HepG2 (cell line): ENCODE data around the gene C19orf44. TPM values are rescaled to one million over a fixed set of nuclear protein-coding genes. Genes with fewer than 3 reads are reported as not detected.
A peak's percentile ranks its signal among the peaks of the same experiment; 100 is the strongest.

Experiments
- ATF7-NPFF ChIP-seq: sonication (generic); formaldehyde crosslinking; IDR thresholded peaks from 2 replicates; pipeline ENCODE4 v1.8.1; 2023; ENCODE audit warnings: mild to moderate bottlenecking, low read depth, missing genetic modification reagents, moderate library complexity
- BRCA1 ChIP-seq: sonication (generic); formaldehyde crosslinking; IDR thresholded peaks from 2 replicates; pipeline ENCODE4 v1.4.0; 2020; ENCODE audit warnings: missing genetic modification reagents
- CBX5 ChIP-seq: sonication (generic); formaldehyde crosslinking; IDR thresholded peaks from 2 replicates; pipeline ENCODE4 v1.4.0; 2020; ENCODE audit warnings: missing genetic modification reagents, borderline replicate concordance
- ETV5 ChIP-seq: IDR thresholded peaks from 2 replicates; pipeline ENCODE4 v1.6.1; 2018; ENCODE audit warnings: missing biosample characterization, missing genetic modification reagents, inconsistent platforms, borderline replicate concordance
- FIP1L1 ChIP-seq: fragments of 200-400 bp; formaldehyde crosslinking; IDR thresholded peaks from 2 replicates; pipeline ENCODE4 v1.6.1; 2018; ENCODE audit warnings: low read depth, mild to moderate bottlenecking, low read length, moderate library complexity, borderline replicate concordance; ENCODE audit not compliant: insufficient read depth
- KDM4B ChIP-seq: sonication (generic); formaldehyde crosslinking; IDR thresholded peaks from 2 replicates; pipeline ENCODE4 v1.4.0; 2020; ENCODE audit warnings: missing genetic modification reagents
- KLF6 ChIP-seq: IDR thresholded peaks from 2 replicates; pipeline ENCODE4 v1.8.0; 2016; ENCODE audit warnings: missing biosample characterization, missing genetic modification reagents
- MBD4 ChIP-seq: IDR thresholded peaks from 2 replicates; pipeline ENCODE4 v1.6.1; 2012; ENCODE audit warnings: low read length, inconsistent platforms, borderline replicate concordance
- NFYB ChIP-seq: sonication (generic); formaldehyde crosslinking; IDR thresholded peaks from 2 replicates; pipeline ENCODE4 v1.4.0; 2020; ENCODE audit warnings: missing genetic modification reagents
- RARG ChIP-seq: sonication (generic); formaldehyde crosslinking; IDR thresholded peaks from 2 replicates; pipeline ENCODE4 v1.4.0; 2020; ENCODE audit warnings: low read depth, mild to moderate bottlenecking, missing genetic modification reagents
- SP1 ChIP-seq, 2 experiments: fragments of 450-650 bp in 1 of 2; sonication (generic) in 1 of 2; formaldehyde crosslinking in 1 of 2; IDR thresholded peaks; 2 replicates each; pipeline versions ENCODE4 v1.4.0 to v1.6.1; 2016 to 2020; ENCODE audit warnings: missing genetic modification reagents in 1 of 2
- SP2 ChIP-seq: sonication (generic); formaldehyde crosslinking; IDR thresholded peaks from 2 replicates; pipeline ENCODE4 v1.5.1; 2020; ENCODE audit warnings: mild to moderate bottlenecking, missing genetic modification reagents
- TOPORS ChIP-seq: sonication (generic); formaldehyde crosslinking; IDR thresholded peaks from 2 replicates; pipeline ENCODE4 v1.8.0; 2023; ENCODE audit warnings: mild to moderate bottlenecking, missing genetic modification reagents
- ZBTB7B ChIP-seq: sonication (generic); formaldehyde crosslinking; IDR thresholded peaks from 2 replicates; pipeline ENCODE4 v1.4.0; 2020; ENCODE audit warnings: missing genetic modification reagents
- ZIK1 ChIP-seq: sonication (generic); formaldehyde crosslinking; IDR thresholded peaks from 2 replicates; pipeline ENCODE4 v1.5.0; 2020; ENCODE audit warnings: mild to moderate bottlenecking, low read depth, missing genetic modification reagents, borderline replicate concordance
- ZNF121 ChIP-seq: sonication (generic); formaldehyde crosslinking; IDR thresholded peaks from 2 replicates; pipeline ENCODE4 v1.5.0; 2020; ENCODE audit warnings: mild to moderate bottlenecking, missing genetic modification reagents
- ZNF274 ChIP-seq: sonication (generic); formaldehyde crosslinking; IDR thresholded peaks from 2 replicates; pipeline ENCODE4 v1.5.1; 2020; ENCODE audit warnings: mild to moderate bottlenecking, missing genetic modification reagents
- ZNF280D ChIP-seq: sonication (generic); formaldehyde crosslinking; IDR thresholded peaks from 2 replicates; pipeline ENCODE4 v1.5.1; 2020; ENCODE audit warnings: mild to moderate bottlenecking, missing genetic modification reagents
- ZNF30 ChIP-seq: sonication (generic); formaldehyde crosslinking; IDR thresholded peaks from 2 replicates; pipeline ENCODE4 v1.5.0; 2020; ENCODE audit warnings: mild to moderate bottlenecking, missing genetic modification reagents
- ZNF501 ChIP-seq: sonication (generic); formaldehyde crosslinking; IDR thresholded peaks from 2 replicates; pipeline ENCODE4 v1.5.1; 2020; ENCODE audit warnings: mild to moderate bottlenecking, moderate library complexity, missing genetic modification reagents
- ZNF724P ChIP-seq: sonication (generic); formaldehyde crosslinking; IDR thresholded peaks from 2 replicates; pipeline ENCODE4 v1.8.0; 2022; ENCODE audit warnings: missing genetic modification reagents, borderline replicate concordance
- ZSCAN9 ChIP-seq: IDR thresholded peaks from 2 replicates; pipeline ENCODE4 v1.6.1; 2016; ENCODE audit warnings: borderline replicate concordance
- polyA plus RNA-seq, 8 experiments: library from polyadenylated mRNA; depleted of rRNA in 3 of 8; stranded (reverse) in 7 of 8; unstranded in 1 of 8; fragments of >200 nt; fragmentation: Illumina TruSeq in 4 of 8; extraction: Trizol in 4 of 8; gene quantifications; 2 replicates each; pipeline versions ENCODE4 v1.2.1 to v1.2.3, GENCODE V29; 2011 to 2016; ENCODE audit warnings: low read depth in 4 of 8, missing spikeins in 1 of 8, mixed read lengths in 1 of 8; ENCODE audit not compliant: insufficient read depth in 1 of 8
- total RNA-seq, 5 experiments: library from RNA; depleted of rRNA; stranded (reverse); fragments of >200 nt; fragmentation: Illumina TruSeq; extraction: Trizol; gene quantifications; 2 replicates each; pipeline ENCODE4 v1.2.3, GENCODE V29; 2016; ENCODE audit warnings: low read depth in 1 of 5
- TF ChIP-seq, protein P1 (sequence below): sonication (generic); formaldehyde crosslinking; IDR thresholded peaks from 2 replicates; pipeline ENCODE4 v1.5.1; 2020; ENCODE audit warnings: mild to moderate bottlenecking, missing genetic modification reagents, borderline replicate concordance
- TF ChIP-seq, protein P2 (sequence below): sonication (generic); formaldehyde crosslinking; IDR thresholded peaks from 2 replicates; pipeline ENCODE4 v1.4.0; 2020; ENCODE audit warnings: missing genetic modification reagents, mild to moderate bottlenecking, borderline replicate concordance

C19orf44 gene
- total and polyA plus RNA-seq, 2 of the 13 experiments (the other 11 are each of a cell fraction or from before 2014, with no cell fraction given) = 3.2 to 4.3 TPM

DNA sequence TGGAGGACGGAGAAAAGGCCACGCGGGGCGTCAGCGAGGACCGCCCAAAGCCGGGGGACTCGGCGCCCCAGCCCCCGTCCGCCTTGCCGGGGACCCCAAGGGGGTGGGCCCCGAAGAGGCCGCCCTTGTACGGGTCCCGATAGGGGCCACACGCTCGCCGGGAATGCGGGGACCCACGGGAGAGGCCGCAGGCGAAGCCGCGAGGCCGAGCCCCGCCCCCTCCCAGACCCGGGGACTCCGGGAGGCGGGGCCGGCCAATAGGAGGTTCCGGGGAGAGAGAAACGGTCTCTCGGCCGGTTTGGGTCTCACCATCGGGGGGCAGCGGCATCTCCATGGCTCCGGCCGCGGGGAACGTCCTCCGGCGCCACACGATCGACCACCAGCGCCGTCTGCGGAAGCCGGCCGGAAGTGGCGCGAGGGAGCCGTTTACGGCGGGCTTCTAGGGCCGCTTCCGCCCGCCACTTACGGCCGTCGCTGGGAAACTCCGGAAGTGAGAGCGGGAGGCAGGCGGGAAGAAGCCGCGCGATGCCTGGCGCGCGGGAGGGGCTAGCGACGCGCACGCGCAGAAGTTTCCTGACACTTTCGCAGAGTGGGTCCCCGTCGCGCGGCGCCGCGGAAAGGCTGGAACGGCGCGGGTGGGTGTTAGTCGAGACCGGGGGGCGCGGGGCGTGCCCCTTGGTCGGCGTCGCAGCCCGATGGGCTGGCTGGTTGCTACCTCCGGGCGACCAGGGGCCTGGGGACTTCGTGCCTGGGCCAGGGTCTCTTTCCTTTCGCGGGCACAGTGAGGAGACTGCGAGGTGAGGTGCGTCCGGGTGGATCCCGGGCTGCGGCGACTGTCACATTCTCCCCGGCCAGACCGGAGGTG is 46.1 kb downstream of the C19orf44 start, which contains the start of gene CHERP (continued):
- TF ChIP-seq SP2 (CRISPR knock-in tag) (peak; percentile 66), KDM4B (CRISPR knock-in tag) (peak; percentile 4; the same call in 1 of the 2 replicates), ZSCAN9 (CRISPR knock-in tag) (peak; percentile 75), KLF6 (CRISPR knock-in tag) (peak; percentile 61), RARG (CRISPR knock-in tag) (0 out of 2 replicates have a peak, but pooled peaks have one; percentile 55), ZIK1 (CRISPR knock-in tag) (no peak), SP1 (IDR thresholded peaks at IDR 0.05) (no peak), SP1 (CRISPR knock-in tag; IDR thresholded peaks at IDR 0.05) (peak; percentile 31), ATF7-NPFF (peak; percentile 62; the same call in 1 of the 2 replicates), CBX5 (peak; percentile 35; the same call in 1 of the 2 replicates), ZNF121 (CRISPR knock-in tag) (no peak), ZNF724P (CRISPR knock-in tag) (peak; percentile 67; the same call in 1 of the 2 replicates), NFYB (peak; percentile 29; the same call in 1 of the 2 replicates), FIP1L1 (no peak), ETV5 (peak; percentile 97), ZNF280D (CRISPR knock-in tag) (peak; percentile 81; the same call in 1 of the 2 replicates), ZNF501 (CRISPR knock-in tag) (peak; percentile 94; the same call in 1 of the 2 replicates), BRCA1 (CRISPR knock-in tag) (0 out of 2 replicates have a peak, but pooled peaks have one; percentile 65), MBD4 (no peak), ZBTB7B (CRISPR knock-in tag) (peak; percentile 25), ZNF30 (0 out of 2 replicates have a peak, but pooled peaks have one; percentile 73), TOPORS (peak; percentile 62; the same call in 1 of the 2 replicates), ZNF274 (CRISPR knock-in tag) (peak; percentile 67; the same call in 1 of the 2 replicates)
- TF ChIP-seq, protein P1, sequence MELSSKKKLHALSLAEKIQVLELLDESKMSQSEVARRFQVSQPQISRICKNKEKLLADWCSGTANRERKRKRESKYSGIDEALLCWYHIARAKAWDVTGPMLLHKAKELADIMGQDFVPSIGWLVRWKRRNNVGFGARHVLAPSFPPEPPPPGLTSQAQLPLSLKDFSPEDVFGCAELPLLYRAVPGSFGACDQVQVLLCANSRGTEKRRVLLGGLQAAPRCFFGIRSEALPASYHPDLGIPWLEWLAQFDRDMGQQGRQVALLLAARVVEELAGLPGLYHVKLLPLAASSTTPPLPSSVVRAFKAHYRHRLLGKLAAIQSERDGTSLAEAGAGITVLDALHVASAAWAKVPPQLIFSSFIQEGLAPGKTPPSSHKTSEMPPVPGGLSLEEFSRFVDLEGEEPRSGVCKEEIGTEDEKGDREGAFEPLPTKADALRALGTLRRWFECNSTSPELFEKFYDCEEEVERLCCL = no peak
- TF ChIP-seq, protein P2, sequence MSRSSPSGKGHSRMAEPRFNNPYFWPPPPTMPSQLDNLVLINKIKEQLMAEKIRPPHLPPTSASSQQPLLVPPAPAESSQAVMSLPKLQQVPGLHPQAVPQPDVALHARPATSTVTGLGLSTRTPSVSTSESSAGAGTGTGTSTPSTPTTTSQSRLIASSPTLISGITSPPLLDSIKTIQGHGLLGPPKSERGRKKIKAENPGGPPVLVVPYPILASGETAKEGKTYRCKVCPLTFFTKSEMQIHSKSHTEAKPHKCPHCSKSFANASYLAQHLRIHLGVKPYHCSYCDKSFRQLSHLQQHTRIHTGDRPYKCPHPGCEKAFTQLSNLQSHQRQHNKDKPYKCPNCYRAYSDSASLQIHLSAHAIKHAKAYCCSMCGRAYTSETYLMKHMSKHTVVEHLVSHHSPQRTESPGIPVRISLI (CRISPR knock-in tag) = peak; percentile 18; the same call in 1 of the 2 replicates
